PC-9 (cell line): ENCODE results near the gene IL31. TPM values are rescaled to one million over a fixed set of nuclear protein-coding genes. Genes with fewer than 3 reads are reported as not detected.

Experiments
- BruUV-seq: library from RNA; stranded (reverse); fragments of 400-500 nt; replicated peaks from 2 replicates; lab custom pipeline; 2021; lab: Mats Ljungman, UMichigan
- CTCF ChIA-PET: fragments of 300-600 bp; sonication (Branson Sonifier 250); formaldehyde crosslinking; loops from one replicate; lab custom pipeline; 2022; ENCODE audit warnings: antibody characterized with exemption; lab: Charles Lee
- POLR2A ChIA-PET: fragments of 300-600 bp; sonication (Branson Sonifier 250); formaldehyde crosslinking; loops from one replicate; lab custom pipeline; 2022; ENCODE audit warnings: antibody characterized with exemption; ENCODE audit not compliant: unreplicated experiment; lab: Charles Lee
- DNase-seq, 2 experiments: peaks; one replicate each; pipeline versions ENCODE4 v3.0.0 to v3.0.0-alpha.2; 2015 to 2022; ENCODE audit warnings: mixed read lengths in 1 of 2
- H2AFZ ChIP-seq: fragments of 200-600 bp; sonication (generic); 2 replicates; pipeline ENCODE4 v1.8.1; 2017; ENCODE audit warnings: antibody characterized with exemption
- H3F3A ChIP-seq: fragments of 200-600 bp; sonication (generic); 2 replicates; pipeline ENCODE4 v1.8.1; 2017; ENCODE audit warnings: antibody characterized with exemption, mild to moderate bottlenecking, low read depth; ENCODE audit not compliant: insufficient read depth
- H3K27ac ChIP-seq: fragments of 200-600 bp; sonication (generic); 2 replicates; pipeline ENCODE4 v1.6.1; 2016; ENCODE audit warnings: mixed run types
- H3K27me3 ChIP-seq: fragments of 200-600 bp; sonication (generic); 2 replicates; pipeline ENCODE4 v1.6.1; 2016; ENCODE audit warnings: low read depth, mixed run types; ENCODE audit not compliant: insufficient read depth
- H3K36me3 ChIP-seq: fragments of 200-600 bp; sonication (generic); 2 replicates; pipeline ENCODE4 v1.6.1; 2016; ENCODE audit warnings: low read depth, mixed run types
- H3K4me1 ChIP-seq: fragments of 200-600 bp; sonication (generic); replicated peaks from 2 replicates; pipeline ENCODE4 v1.6.1; 2016; ENCODE audit warnings: mixed run types; ENCODE audit not compliant: insufficient read depth
- H3K4me2 ChIP-seq: fragments of 200-600 bp; sonication (generic); 2 replicates; pipeline ENCODE4 v1.6.1; 2017; ENCODE audit warnings: mixed run types
- H3K4me3 ChIP-seq: fragments of 200-600 bp; sonication (generic); 2 replicates; pipeline ENCODE4 v1.6.1; 2016; ENCODE audit warnings: mixed run types
- H3K79me2 ChIP-seq: fragments of 200-600 bp; sonication (generic); 2 replicates; pipeline ENCODE4 v1.6.1; 2017; ENCODE audit warnings: low read depth, mixed run types
- H3K9me2 ChIP-seq: fragments of 200-600 bp; sonication (generic); 2 replicates; pipeline ENCODE4 v1.8.1; 2017; ENCODE audit warnings: mild to moderate bottlenecking; ENCODE audit not compliant: insufficient read depth
- H3K9me3 ChIP-seq: fragments of 200-600 bp; sonication (generic); 2 replicates; pipeline ENCODE4 v1.8.1; 2016; ENCODE audit warnings: low read depth; ENCODE audit not compliant: insufficient read depth
- H4K20me1 ChIP-seq: fragments of 200-600 bp; sonication (generic); 2 replicates; pipeline ENCODE4 v1.8.1; 2017; ENCODE audit not compliant: insufficient read depth
- EZH2 ChIP-seq: fragments of 200-600 bp; sonication (generic); IDR thresholded peaks from 2 replicates; pipeline ENCODE4 v1.8.0; 2017; ENCODE audit warnings: antibody characterized with exemption, low read depth
- intact Hi-C: fragments of 100-400 bp; cut with micrococcal nuclease; formaldehyde crosslinking; loops from one replicate; pipeline ENCODE4 v1.10.0; 2022; ENCODE audit not compliant: unreplicated experiment
- total RNA-seq: library from RNA; stranded (reverse); gene quantifications from 2 replicates; pipeline ENCODE4 v1.2.3, GENCODE V29; 2021
- TF ChIP-seq, protein P1 (sequence below): fragments of 200-600 bp; sonication (generic); conservative IDR thresholded peaks from 2 replicates; pipeline ENCODE4 v1.6.1; 2017; ENCODE audit warnings: mixed run types, antibody characterized with exemption, mild to moderate bottlenecking, moderate library complexity

Gene IL31
- total RNA-seq, 1 experiment from 2014 or later: not detected

DNA sequence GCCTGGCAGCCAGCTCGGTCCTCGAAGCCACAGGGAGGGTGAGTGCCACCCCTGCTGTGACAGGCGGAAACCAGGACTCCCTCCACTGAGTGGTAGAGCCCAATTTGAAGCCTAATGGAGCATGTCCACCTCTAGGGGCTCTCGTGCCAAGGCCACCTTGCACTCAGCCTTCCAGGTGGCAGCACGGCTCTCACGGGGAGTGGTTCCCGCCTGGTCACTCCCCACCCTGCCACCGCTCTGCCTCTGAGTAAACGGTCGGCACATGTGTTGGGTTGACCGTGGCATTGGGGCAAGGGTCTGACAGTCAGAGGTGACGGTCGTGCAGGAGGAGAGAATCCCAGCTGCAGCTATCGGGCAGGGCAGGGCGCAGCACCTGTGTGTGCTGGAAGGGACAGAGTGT, 34.8 kb downstream of the IL31 start:
- no peaks in the 10 kb centered on the region for H3K9me2 ChIP-seq
- H4K20me1 ChIP-seq: no peaks in the 10 kb centered on the region; the same call in 1 of the 2 replicates
- ChIA-PET POLR2A (interaction anchor here (0.6 kb wide), 1 partner anchor 315 kb away, joined by 4 read pairs; no protein-coding TSS in a partner anchor), CTCF (no interaction called here)
- no peak for TF ChIP-seq EZH2
- TF ChIP-seq, protein P1, sequence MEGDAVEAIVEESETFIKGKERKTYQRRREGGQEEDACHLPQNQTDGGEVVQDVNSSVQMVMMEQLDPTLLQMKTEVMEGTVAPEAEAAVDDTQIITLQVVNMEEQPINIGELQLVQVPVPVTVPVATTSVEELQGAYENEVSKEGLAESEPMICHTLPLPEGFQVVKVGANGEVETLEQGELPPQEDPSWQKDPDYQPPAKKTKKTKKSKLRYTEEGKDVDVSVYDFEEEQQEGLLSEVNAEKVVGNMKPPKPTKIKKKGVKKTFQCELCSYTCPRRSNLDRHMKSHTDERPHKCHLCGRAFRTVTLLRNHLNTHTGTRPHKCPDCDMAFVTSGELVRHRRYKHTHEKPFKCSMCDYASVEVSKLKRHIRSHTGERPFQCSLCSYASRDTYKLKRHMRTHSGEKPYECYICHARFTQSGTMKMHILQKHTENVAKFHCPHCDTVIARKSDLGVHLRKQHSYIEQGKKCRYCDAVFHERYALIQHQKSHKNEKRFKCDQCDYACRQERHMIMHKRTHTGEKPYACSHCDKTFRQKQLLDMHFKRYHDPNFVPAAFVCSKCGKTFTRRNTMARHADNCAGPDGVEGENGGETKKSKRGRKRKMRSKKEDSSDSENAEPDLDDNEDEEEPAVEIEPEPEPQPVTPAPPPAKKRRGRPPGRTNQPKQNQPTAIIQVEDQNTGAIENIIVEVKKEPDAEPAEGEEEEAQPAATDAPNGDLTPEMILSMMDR: no peak
- no peaks in the 10 kb centered on the region for H3K9me3 ChIP-seq
- no peaks in the 10 kb centered on the region for H3K27me3 ChIP-seq
- H3K36me3 ChIP-seq: no peaks in the 10 kb centered on the region
- H3K4me2 ChIP-seq: no peak overlapping the region
- intact Hi-C loops: no loop called here
- no peaks in the 10 kb centered on the region for H3K79me2 ChIP-seq
- no peak overlapping the region for H2AFZ ChIP-seq
- H3K27ac ChIP-seq: no peak overlapping the region
- no TSS peak for BruUV-seq
- H3K4me3 ChIP-seq: no peak overlapping the region
- no peaks in the 10 kb centered on the region for H3K4me1 ChIP-seq
- DNase-seq: no peak
- no peaks in the 10 kb centered on the region; the same call in 1 of the 2 replicates for H3F3A ChIP-seq

DNA sequence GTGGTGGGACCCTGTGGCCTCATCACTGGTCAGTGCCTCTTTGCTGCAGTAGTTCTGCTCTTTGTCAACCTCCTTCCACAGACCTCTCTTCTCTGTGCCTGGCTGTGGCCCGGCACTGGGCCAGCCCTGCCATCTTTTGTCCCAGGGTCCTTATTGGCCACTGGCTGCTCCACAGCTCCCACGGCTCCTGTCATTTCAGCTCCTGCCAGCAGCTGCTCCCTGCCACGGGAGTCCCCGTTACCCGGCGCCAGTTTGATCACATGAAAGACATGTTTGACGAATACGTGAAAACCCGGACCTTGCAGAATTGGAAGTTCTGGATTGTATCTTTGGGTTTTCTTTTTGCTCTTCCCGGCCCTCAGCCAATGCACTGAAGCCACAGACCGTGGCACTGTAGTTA, 35.4 kb downstream of the IL31 start:
- Histone ChIP-seq H3K9me3 (no peaks in the 10 kb centered on the region), H3K27ac (no peak overlapping the region), H3K79me2 (no peaks in the 10 kb centered on the region), H3K4me3 (no peak overlapping the region), H3F3A (no peaks in the 10 kb centered on the region; the same call in 1 of the 2 replicates), H4K20me1 (no peaks in the 10 kb centered on the region; the same call in 1 of the 2 replicates), H3K27me3 (no peaks in the 10 kb centered on the region), H3K4me2 (no peak overlapping the region), H2AFZ (no peak overlapping the region), H3K4me1 (no peaks in the 10 kb centered on the region), H3K36me3 (no peaks in the 10 kb centered on the region), H3K9me2 (no peaks in the 10 kb centered on the region)
- no TSS peak for BruUV-seq
- no peak for DNase-seq
- intact Hi-C loops: no loop called here
- TF ChIP-seq EZH2: no peak
- POLR2A ChIA-PET: no interaction called here
- CTCF ChIA-PET: no interaction called here

DNA sequence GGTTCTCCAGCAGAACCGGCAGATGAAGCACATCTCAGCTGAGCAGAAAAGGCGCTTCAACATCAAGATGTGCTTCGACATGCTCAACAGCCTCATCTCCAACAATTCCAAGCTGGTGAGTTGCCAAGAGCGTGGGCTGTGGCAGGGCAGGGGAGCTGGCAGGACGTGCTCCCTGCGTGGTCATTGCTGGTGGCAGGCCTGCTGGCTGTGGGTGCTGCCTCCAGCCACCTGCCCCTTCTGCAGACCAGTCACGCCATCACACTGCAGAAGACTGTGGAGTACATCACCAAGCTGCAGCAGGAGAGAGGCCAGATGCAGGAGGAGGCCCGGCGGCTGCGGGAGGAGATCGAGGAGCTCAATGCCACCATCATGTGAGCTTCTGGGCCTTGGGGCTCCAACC, 35.8 kb downstream of the IL31 start:
- H3K4me3 ChIP-seq: no peak overlapping the region
- no peaks in the 10 kb centered on the region; the same call in 1 of the 2 replicates for H4K20me1 ChIP-seq
- no TSS peak for BruUV-seq
- H3K27ac ChIP-seq: no peak overlapping the region
- no peaks in the 10 kb centered on the region for H3K9me3 ChIP-seq
- no peaks in the 10 kb centered on the region for H3K36me3 ChIP-seq
- ChIA-PET POLR2A (no interaction called here), CTCF (no interaction called here)
- no peaks in the 10 kb centered on the region; the same call in 1 of the 2 replicates for H3F3A ChIP-seq
- intact Hi-C loops: no loop called here
- no peaks in the 10 kb centered on the region for H3K79me2 ChIP-seq
- H3K27me3 ChIP-seq: no peaks in the 10 kb centered on the region
- no peak for TF ChIP-seq EZH2
- TF ChIP-seq, protein P1: no peak
- no peak overlapping the region for H3K4me2 ChIP-seq
- no peak for DNase-seq
- H2AFZ ChIP-seq: no peak overlapping the region
- H3K4me1 ChIP-seq: no peaks in the 10 kb centered on the region
- H3K9me2 ChIP-seq: no peaks in the 10 kb centered on the region

DNA sequence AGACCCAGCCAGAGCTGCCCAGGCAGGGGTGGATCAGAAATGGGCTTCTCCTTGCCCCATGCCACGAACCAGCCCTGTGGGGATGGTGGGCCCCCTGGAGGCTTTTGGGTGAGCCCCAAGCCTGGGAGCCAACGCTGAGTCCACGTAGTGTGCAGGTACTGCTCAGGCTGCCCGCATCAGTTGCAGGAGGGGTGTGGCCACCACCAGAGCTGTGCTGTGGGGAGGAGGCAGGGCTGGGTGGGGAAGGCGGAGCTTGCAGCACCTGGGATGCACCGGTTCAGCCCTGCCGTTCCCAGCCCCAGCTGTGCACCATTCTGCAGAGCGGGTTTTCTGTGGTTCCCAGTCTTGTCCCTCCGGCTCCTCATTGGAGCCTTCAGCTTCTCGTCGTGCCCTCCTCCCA, 36.3 kb downstream of the IL31 start:
- Histone ChIP-seq H3K9me3 (no peaks in the 10 kb centered on the region), H2AFZ (no peak overlapping the region), H3K4me3 (no peak overlapping the region), H3F3A (no peaks in the 10 kb centered on the region; the same call in 1 of the 2 replicates), H4K20me1 (no peaks in the 10 kb centered on the region; the same call in 1 of the 2 replicates), H3K27ac (no peak overlapping the region), H3K27me3 (no peaks in the 10 kb centered on the region), H3K4me1 (no peaks in the 10 kb centered on the region), H3K36me3 (0 out of 2 replicates have a peak, but pooled peaks cover under 1% of the 10 kb centered on the region), H3K9me2 (no peaks in the 10 kb centered on the region), H3K4me2 (no peak overlapping the region), H3K79me2 (no peaks in the 10 kb centered on the region)
- no TSS peak for BruUV-seq
- intact Hi-C loops: no loop called here
- TF ChIP-seq EZH2: no peak
- TF ChIP-seq, protein P1: no peak
- no peak for DNase-seq
- ChIA-PET CTCF (no interaction called here), POLR2A (no interaction called here)
